Epidermal melanocyte (primary cell): Measurements from ENCODE around the gene MLKL.

Experiments used
- DNase-seq: peaks from one replicate; pipeline ENCODE4 v3.0.0; 2011; ENCODE audit warnings: low spot score; ENCODE audit not compliant: insufficient read length

Gene MLKL

GRCh38 chr16:74700438-74701225, at the start of gene MLKL:
Gene MLKL, minus strand, starts transcription at chr16:74700862. Its CDS starts 5,105 bp downstream, at chr16:74695757.
- no peak for DNase-seq

DNA sequence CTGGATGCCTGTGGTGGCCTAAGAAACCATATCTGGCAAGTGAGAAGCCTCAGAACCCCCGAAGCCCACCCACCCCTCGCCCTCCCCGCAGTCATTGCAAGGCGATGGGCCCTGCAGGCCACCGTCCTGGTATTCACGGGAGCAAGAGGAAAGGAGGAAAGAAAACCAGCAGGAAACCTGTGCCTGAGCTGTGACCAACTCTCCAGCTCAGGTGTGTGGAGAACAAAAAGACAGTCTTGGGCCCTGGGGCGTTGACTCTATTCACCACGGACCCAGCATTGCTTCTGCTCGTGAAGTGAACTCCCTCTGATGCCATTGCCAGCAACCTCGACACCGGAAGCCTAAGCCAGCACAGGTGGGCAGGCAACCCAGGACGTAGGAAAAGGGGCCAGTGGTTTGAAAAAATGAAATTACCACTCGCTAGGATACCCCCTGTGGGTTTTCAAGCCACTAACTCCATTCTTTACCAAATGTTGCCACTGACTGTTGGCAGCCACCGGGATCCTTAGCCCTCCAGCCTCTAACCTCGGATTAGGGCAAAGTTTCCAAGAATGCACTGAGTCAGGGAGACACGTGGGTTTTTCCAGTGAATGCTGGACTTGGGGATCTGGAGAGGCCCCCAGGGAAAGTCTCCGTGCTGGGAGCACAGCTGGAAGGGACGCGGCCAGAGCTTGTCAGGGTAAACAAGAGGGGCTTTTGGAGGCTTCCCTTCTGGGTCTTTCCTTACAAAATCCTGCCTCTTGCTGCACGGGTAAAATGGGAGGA, 48.8 kb upstream of the MLKL start:
- DNase-seq = no peak

DNA sequence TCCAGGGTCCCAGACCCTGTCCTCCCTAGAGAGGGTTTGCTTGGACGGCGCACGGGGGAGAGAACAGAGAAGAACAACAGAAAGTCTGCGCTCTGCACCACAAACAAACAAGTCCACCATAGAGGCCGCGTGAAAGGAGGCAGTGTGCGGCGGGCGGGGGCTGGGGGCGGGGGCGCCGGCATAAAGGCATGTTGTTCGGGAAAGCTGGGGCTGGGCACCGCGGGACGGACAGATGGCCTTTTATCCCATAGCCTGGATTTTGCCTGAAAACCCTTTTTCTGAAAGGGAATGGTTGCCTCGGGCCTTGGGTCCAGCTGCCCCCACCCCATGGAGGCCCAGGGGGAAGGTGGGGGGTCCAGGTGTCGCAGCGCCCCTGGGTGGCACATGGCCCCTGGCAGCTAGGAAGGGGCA, 48.0 kb upstream of the MLKL start:
- peak; percentile 44 for DNase-seq

DNA sequence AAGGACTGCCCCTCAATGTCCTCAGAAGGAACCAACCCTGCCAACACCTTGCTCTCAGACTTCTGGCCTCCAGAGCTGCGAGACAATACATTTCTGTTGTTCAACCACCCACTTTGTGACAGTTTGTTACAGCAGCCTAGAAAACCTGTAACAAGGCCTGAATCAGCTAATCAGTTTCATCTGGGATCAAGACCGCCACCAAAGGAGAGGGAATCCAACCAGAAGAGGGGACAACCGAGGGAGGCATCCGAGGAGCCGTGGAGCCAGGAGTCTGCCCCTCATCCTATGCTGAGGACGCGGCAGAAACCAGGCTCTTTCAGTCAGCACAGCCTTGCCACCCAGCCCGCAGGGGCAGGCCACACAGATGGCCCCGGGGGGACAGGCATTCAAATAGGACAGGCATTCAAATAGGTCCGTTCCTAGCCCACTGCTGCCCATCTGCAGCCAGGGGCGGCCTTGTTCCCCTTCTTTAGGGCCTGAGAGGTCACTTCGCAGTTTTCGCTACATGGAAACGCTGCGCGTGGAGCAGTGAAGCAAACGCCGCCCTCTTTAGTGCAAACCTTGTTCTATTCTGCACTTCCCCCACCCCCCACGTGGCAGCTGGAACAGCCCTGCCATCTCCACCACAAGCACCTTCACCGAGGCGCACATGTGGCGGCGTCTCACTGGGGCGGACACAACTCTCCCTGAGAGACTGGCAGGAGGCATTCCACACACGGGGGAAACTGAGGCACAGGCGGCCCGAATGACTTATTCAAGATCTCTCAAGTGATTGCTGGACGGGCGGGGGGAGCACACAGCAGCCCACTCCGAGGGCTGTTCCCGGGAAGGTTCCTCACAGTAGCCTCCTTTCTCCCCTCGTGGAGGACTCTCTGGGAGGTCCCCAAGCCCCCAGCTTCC, 47.3 kb upstream of the MLKL start:
- no peak for DNase-seq

GRCh38 chr16:74745926-74746325, 45.3 kb upstream of the MLKL start:
- DNase-seq = no peak

DNA sequence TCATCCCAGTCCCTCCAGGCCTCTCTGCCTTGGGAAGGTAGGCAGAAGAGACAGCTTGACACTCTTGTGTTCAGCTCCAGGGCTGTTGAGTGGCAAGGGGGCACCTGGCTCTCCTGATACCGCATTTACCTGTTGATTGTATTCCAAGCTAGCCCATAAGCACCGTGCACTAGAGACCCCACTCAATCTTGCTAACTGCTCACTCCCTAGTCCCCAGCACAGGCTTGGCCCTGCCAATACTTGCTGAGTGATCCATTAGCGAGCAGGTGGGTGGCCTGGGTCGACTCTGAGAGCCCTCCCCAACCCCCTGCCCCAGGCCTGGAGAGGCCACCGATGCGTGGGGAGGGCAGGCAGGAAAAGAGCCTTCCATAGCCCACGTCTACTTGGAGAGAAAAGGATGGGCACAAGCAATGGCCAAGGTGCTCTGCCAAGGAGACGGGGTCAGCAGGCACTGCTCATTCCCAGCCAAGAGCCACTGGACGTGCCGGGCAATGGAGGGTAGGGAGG, 44.5 kb upstream of the MLKL start:
- no peak for DNase-seq

DNA sequence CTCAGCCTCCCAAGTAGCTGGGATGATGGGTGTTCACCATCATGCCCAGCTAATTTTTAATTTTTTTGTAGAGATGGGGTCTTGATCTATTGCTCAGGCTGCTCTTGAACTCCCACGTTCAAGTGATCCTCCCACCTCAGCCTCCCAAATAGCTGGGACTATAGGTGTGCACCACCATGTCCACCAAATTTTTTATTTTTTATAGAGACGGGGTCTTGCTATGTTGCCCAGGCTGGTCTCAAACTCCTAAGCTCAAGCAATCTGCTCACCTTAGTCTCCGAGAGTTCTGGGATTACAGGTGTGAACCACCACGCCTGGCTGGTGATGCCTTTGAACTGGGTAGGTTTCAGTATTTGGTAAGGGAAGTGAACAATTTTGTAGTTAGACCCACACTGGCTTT, 43.9 kb upstream of the MLKL start:
- DNase-seq = no peak

DNA sequence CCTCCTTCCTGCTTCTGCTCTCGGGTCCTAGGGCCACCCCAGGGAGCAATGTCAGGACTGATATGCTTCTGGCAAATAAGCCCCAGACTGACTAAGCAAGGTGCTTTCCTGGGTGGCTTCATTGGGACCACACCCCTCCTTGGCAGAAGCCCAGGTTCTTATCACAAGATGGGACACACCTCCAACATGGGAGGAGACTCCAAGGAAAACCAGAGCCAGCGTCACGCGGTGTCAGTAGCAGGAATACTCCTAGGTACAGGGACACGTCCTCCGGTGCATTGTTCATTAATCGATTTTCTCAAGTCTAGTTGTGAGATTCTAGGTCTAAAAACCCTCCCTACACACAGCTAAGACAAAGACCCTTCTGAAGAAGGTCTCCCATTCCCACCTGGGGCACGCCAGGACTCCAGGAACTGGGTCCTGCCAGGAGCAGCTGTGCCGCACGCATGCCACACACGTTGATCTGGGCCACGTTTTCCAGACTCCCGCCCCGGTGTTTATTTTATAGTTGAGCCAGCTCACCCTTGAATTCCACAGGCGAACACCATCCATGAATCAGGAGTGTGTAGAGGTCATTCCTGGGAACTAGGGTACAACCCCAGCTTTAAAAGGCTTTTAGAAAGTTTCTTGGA, 43.1 kb upstream of the MLKL start:
- no peak for DNase-seq

- DNase-seq = no peak
Measured at GRCh38 chr16:74743045-74743667, 42.5 kb upstream of the MLKL start.

DNA sequence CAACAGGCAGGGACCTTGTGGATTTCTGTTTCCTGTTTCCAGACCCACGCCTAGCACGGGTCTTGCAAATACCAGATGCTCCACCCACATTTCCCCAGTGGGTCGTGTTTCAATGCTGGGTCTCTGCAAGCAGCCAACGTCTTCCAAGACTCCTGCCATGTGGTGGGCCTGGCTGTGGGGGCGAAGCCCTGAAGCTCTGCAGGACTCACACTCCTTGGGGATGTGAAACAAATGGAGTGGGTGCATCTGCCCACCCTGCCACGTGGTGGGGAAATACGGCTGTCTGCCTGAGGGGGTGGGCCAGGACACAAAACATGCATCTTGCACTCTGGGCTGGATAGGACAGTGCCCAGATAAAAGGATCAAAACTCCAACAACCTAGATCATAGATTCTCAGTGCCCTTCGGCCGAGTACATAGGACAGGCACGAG, 41.4 kb upstream of the MLKL start:
- no peak for DNase-seq

DNA sequence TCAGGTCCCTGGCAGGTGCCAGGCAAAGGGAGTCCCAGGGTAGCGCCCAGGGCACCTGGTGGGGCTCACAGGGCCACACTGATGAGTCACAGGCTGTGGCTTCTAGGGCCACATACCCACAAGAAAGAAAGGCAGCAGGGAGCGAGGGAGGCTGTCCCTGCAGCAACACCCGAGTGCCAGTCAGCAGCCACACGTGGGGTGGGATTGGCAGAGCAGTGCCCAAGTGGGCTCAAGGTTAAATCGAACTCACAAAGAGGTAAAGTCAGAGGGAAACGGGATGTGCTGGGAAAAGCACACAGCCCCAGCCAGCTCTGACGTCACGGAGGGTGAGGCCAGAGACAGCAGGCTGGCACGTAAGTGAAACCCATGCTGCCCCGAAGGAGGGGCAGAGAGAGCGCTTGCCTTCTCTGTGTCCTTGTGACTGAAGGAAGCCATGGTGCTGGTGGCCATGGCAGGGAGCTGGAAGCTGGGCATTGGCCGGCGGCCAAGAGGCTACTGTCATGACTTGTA, 40.2 kb upstream of the MLKL start:
- no peak for DNase-seq

- DNase-seq = no peak
Measured at GRCh38 chr16:74739275-74739674, 38.6 kb upstream of the MLKL start.

DNA sequence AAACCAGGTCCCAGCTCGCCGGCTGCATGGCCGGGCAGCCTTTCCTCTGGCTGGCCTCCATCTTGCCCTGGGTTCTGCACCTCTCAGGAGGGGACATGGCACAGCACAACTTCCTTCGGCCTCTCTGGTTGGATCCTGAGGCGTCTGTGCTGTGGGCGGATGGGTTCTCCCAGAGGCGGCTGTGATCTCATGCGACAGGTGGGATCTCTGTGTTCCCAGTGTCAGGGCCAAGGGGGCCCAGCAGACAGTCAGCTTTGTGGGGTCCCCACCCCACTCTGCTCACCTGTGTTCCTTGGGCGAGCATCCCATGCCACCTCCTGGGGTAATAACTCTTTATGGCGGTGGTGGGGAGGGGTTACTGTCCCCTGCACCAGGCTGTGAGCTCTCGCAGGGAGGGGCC, 38.2 kb upstream of the MLKL start:
- no peak for DNase-seq

- no peak for DNase-seq
Measured at GRCh38 chr16:74738113-74738541, 37.5 kb upstream of the MLKL start.

GRCh38 chr16:74737521-74737920, 36.9 kb upstream of the MLKL start:
- DNase-seq = no peak

- DNase-seq = no peak
Measured at GRCh38 chr16:74736531-74737157, 36.0 kb upstream of the MLKL start.

DNA sequence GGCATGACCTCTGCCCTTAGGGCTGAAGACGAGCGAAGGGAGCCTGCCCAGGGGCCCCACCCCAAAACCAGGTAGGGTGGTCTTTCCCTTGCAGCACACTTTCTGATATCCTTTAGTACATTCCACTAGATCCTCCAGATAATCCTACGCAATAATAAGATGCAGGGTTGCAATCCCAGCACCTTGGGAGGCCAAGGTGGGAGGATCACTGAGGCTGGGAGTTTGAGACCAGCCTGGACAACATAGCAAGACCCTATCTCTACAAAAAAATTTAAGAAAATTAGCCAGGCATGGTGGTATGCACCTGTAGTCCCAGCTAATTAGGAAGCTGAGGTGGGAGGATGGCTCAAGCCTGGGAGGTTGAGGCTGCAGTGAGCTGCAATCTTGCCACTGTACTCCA, 34.9 kb upstream of the MLKL start:
- DNase-seq = no peak

GRCh38 chr16:74735162-74735452, 34.4 kb upstream of the MLKL start:
- DNase-seq = no peak

GRCh38 chr16:74734361-74735161, 33.9 kb upstream of the MLKL start:
- no peak for DNase-seq
